Measurements from ENCODE around the gene CDK16.

- TF ChIP-seq ZNF8 (CRISPR knock-in tag; IDR thresholded peaks at IDR 0.05) (no peak), PPARA (CRISPR knock-in tag; IDR thresholded peaks at IDR 0.05; ENCODE audit: borderline replicate concordance) (no peak), ZFP30 (CRISPR knock-in tag; IDR thresholded peaks at IDR 0.05) (no peak), ZFP3 (CRISPR knock-in tag; IDR thresholded peaks at IDR 0.05) (no peak), ARNTL (CRISPR knock-in tag; IDR thresholded peaks at IDR 0.05; ENCODE audit: borderline replicate concordance, low read depth) (no peak), OSR1 (CRISPR knock-in tag; IDR thresholded peaks at IDR 0.05) (no peak), PATZ1 (CRISPR knock-in tag; IDR thresholded peaks at IDR 0.05; ENCODE audit: borderline replicate concordance) (no peak), CREB5 (CRISPR knock-in tag; IDR thresholded peaks at IDR 0.05; ENCODE audit: low read depth) (no peak), SNAI2 (CRISPR knock-in tag; IDR thresholded peaks at IDR 0.05) (no peak), RARB (CRISPR knock-in tag; IDR thresholded peaks at IDR 0.05) (no peak), TOX (CRISPR knock-in tag; IDR thresholded peaks at IDR 0.05; ENCODE audit: borderline replicate concordance) (no peak)
- TF ChIP-seq, protein P1, sequence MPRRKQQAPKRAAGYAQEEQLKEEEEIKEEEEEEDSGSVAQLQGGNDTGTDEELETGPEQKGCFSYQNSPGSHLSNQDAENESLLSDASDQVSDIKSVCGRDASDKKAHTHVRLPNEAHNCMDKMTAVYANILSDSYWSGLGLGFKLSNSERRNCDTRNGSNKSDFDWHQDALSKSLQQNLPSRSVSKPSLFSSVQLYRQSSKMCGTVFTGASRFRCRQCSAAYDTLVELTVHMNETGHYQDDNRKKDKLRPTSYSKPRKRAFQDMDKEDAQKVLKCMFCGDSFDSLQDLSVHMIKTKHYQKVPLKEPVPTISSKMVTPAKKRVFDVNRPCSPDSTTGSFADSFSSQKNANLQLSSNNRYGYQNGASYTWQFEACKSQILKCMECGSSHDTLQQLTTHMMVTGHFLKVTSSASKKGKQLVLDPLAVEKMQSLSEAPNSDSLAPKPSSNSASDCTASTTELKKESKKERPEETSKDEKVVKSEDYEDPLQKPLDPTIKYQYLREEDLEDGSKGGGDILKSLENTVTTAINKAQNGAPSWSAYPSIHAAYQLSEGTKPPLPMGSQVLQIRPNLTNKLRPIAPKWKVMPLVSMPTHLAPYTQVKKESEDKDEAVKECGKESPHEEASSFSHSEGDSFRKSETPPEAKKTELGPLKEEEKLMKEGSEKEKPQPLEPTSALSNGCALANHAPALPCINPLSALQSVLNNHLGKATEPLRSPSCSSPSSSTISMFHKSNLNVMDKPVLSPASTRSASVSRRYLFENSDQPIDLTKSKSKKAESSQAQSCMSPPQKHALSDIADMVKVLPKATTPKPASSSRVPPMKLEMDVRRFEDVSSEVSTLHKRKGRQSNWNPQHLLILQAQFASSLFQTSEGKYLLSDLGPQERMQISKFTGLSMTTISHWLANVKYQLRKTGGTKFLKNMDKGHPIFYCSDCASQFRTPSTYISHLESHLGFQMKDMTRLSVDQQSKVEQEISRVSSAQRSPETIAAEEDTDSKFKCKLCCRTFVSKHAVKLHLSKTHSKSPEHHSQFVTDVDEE (CRISPR knock-in tag; IDR thresholded peaks at IDR 0.05), result no peak
Observed at GRCh38 chrX:47229427-47229826, 10.9 kb downstream of the CDK16 start.

Measured in SK-N-SH treated with all-trans-retinoic acid at 6 μM for 48 hours (cell line).